Raji (cell line): Measurements from ENCODE around the gene NPR1.
A peak's percentile ranks its signal among the peaks of the same experiment; 100 is the strongest.

Source experiments
- POLR2A ChIP-seq: IDR thresholded peaks from 2 replicates; pipeline ENCODE4 v1.6.1; 2011; ENCODE audit warnings: low read depth, low read length, control low read depth; ENCODE audit not compliant: insufficient read depth

The NPR1 gene

DNA sequence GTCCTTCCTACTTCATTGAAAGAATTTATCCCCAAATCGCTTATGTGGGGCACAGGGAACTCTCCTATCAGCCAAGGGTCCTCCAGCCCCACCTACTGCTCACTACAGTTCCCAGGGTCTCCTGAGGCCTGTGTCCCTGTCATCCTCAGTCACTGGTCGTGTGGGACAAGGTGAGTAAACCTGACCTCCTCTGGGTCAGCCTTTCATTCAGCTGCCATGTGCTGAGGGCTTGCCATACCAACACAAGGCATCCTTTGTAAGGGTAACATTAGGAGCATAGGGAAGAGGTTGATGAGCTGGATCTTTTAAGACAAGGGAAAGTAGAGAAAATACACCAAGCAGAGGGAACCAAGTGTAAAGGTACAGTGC is 31.2 kb upstream of the NPR1 start:
- TF ChIP-seq POLR2A: no peak

- no peak for TF ChIP-seq POLR2A
Measured at GRCh38 chr1:153648000-153648643, 30.4 kb upstream of the NPR1 start.

DNA sequence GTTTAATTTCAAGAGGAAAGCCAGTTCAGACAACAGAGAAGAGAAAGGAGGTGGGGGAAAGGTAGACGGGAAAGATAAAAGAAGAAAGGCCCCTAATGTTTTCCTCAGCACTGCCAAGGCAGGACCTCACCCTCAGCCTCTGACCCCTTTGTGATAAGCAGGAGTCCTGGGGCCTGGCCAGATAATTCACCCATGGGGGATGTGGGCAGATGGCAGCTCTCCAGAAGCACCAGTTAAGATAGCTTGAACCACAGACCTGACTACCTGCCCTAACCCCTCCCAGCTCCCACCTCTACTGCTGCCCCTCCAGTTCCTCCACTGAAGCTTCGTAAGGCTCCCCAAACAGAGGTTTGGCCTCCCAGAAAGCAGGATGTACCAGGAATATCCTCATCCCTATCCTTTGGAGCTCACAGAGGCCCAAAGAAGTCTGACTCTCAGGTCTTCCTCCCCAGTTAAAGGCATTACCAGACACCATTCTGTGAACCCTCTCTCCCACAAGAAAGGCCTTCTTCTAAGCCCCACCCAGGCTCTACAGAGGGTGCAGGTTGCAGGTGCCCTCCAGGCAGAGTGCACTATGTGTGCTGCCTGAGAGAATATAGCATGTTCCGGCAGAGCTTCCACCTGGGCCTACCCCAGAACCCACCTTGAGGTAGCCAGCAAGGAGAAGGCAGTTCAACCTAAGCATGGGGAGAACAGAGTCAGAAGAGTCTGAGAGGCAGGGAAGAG is 29.2 kb upstream of the NPR1 start:
- no peak for TF ChIP-seq POLR2A

GRCh38 chr1:153649863-153650235 is 28.6 kb upstream of the NPR1 start:
- no peak for TF ChIP-seq POLR2A

DNA sequence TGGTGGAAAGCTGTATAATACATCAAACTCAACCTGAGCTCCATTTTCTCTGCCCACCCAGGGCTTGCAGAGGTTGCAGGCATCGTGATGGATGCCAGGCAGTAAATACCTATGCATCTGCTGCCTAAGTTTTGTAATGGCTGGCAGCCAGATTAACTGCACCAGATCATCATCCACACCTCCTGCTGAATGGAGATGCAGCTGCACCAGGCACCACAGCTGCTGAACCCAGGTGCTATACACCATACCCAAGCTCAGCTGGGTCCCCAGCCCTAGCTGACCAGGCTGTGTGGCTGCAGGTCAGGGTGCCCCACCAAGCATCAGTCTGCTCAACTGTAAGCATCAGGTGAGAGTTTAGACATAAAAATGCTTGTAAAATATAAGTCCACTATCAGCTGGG is 26.7 kb upstream of the NPR1 start:
- no peak for TF ChIP-seq POLR2A

DNA sequence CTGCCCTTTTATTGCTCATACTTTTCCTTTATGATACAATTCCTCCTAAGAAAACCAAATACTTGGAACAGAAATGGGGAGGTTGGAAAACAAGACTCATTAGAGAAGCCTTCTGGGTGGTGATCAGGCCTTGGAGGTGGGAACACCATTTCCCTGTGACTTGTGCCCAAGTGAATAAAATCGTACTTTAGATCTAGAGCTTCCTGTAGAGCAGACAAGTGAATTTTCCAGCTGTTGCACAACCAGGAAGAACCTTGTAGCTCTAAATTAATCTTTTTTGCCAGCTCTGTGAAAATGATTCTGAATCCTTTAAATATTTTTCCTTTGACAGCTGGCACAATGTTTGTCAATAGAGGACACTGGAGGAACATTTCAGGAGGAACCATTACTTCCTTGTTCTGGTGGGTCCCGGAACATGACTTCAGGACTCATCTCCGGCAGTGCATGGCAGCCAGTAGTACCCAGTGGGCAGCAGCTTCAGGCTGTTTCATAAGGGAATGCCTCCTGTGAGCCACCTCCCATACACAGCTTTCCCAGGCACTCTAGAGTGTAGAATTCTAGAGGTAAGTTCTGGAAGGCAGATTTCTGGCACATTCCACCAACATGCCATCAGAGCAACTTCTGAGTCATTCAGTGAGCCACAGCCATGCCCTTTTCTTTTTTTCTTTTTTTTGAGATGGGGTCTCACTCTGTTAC is 25.5 kb upstream of the NPR1 start:
- TF ChIP-seq POLR2A: no peak

- TF ChIP-seq POLR2A: no peak
Measured at GRCh38 chr1:153655333-153655732, 23.2 kb upstream of the NPR1 start.

DNA sequence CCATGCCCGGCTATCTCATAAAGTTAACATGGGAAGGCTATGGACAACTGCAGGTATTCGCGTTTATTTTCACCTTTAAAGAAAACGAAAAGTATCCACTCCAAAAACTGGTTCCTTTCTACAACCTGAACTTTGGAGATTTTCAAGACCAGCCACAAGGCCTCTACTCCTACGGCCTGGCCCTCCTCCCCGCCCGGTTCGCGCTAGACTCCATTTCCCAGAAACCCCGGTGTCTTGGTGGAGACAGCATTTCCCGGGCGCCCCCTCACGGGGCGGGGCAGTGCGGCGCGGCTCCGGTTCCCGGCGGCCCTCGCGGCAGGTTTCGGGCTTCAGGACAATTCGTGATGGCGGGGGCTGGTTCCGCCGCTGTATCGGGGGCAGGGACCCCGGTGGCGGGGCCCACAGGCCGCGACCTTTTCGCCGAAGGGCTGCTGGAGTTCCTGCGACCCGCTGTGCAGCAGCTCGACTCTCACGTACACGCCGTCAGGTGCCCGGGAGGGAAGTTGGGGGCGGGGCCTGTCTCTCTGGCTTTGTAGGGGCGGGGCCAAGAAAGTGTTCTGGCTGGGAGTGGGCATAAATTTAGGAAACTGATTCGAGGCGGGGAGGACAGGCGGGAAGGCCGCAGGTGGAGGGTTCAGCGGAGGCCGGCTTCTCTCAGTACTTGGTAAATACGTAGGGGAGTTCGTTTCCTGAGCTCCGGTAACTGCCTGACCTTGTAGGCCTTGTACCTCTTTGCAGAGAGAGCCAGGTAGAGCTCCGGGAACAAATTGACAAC is 19.9 kb upstream of the NPR1 start, which contains the start of gene SNAPIN:
Gene SNAPIN, plus strand, starts transcription at position 304 of the 775 bp plus-strand sequence. Its CDS starts 41 bp downstream, at position 345.
- peak; percentile 83 for TF ChIP-seq POLR2A

GRCh38 chr1:153659175-153659534 is 19.3 kb upstream of the NPR1 start:
- no peak for TF ChIP-seq POLR2A

DNA sequence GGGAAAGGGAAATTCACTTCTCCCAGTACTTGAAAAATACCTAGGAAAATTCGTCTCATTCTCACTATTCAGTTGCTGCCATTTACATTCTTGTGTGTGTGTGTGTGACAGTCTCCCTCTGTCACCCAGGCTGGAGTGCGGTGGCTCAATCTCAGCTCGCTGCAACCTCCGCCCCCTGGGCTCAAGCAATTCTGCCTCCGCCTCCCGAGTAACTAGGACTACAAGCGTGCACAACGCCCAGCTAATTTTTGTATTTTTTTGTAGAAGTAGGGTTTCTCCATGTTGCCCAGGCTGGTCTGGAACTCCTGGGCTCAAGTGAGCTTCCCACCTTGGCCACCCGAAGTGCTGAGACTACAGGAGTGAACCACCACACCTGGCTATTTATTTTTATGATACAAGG is 18.8 kb upstream of the NPR1 start:
- no peak for TF ChIP-seq POLR2A

GRCh38 chr1:153661111-153661708 is 17.3 kb upstream of the NPR1 start:
- no peak for TF ChIP-seq POLR2A

GRCh38 chr1:153662269-153662668 is 16.2 kb upstream of the NPR1 start:
- no peak for TF ChIP-seq POLR2A

- no peak for TF ChIP-seq POLR2A
Measured at GRCh38 chr1:153663211-153663610, 15.3 kb upstream of the NPR1 start.

- no peak for TF ChIP-seq POLR2A
Measured at GRCh38 chr1:153667439-153667838, 11.0 kb upstream of the NPR1 start.

DNA sequence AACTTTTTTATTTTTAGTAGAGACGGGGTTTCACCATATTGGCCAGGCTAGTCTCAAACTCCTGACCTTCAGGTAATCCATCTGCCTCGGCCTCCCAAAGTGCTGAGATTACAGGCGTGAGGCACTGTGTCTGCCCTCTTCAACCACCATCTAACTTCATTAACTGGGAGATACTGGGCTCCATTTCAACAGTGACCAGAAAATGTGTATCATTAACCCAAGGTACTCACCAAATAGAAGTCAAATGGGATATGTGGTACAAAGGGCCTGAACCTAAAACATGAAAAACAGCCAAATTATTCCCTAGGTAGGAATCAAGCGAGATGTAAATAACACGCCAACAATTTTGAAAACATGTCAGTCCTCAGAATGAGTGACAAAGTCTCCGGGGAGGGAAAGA is 8.9 kb upstream of the NPR1 start:
- TF ChIP-seq POLR2A: no peak
